SH-SY5Y (cell line): ENCODE data around the gene ZNF205.

Experiments
- GATA2 ChIP-seq: IDR thresholded peaks from 2 replicates; pipeline ENCODE4 v1.6.1; 2011; ENCODE audit warnings: mild to moderate bottlenecking, low read depth, low read length
- GATA3 ChIP-seq: IDR thresholded peaks from 2 replicates; pipeline ENCODE4 v1.6.1; 2011; ENCODE audit warnings: low read depth, mild to moderate bottlenecking, low read length, moderate library complexity

The ZNF205 gene

DNA sequence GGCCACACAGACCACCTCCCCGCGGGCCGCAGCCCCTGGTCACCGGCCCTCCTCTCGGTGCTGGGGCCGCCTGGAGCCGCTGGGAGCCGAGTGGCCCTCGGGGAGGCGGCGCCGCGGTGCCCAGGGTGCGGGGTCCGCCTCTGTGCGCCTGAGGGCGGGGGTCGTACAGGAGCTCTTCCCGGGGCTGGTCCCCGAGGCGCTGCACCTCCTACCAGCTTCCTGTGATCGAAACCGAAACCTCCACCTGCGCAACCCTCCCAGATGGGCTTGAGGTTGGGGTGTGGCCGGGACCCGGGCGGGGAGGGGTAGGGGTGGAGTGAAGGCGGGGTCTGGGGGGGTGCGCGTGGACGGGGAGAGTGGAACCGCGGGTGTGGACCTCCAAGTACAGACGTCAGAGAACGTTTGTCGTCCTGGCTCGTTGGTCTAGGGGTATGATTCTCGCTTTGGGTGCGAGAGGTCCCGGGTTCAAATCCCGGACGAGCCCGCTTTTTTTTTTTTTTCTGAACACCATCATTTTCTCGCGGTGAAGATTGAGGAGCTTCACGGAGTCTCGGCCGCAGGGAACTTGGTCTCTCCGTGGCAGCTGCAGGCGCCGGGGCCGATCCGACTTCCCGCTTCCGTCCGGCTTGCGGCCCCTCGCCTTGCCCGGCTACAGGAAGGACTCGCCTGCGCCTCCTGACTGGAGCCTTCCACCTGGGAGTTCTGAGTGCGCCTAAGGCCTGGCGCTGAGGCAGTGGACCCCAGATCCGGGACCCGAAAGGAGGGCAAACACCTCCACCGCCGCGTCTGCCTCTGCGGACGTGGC is 46.3 kb downstream of the ZNF205 start:
- TF ChIP-seq GATA2 (no peak), GATA3 (no peak)

- TF ChIP-seq GATA3: no peak
- no peak for TF ChIP-seq GATA2
Measured at GRCh38 chr16:3161235-3162018, 49.0 kb downstream of the ZNF205 start.

GRCh38 chr16:3164121-3164991 is 52.0 kb downstream of the ZNF205 start:
- no peak for TF ChIP-seq GATA2
- TF ChIP-seq GATA3: no peak

DNA sequence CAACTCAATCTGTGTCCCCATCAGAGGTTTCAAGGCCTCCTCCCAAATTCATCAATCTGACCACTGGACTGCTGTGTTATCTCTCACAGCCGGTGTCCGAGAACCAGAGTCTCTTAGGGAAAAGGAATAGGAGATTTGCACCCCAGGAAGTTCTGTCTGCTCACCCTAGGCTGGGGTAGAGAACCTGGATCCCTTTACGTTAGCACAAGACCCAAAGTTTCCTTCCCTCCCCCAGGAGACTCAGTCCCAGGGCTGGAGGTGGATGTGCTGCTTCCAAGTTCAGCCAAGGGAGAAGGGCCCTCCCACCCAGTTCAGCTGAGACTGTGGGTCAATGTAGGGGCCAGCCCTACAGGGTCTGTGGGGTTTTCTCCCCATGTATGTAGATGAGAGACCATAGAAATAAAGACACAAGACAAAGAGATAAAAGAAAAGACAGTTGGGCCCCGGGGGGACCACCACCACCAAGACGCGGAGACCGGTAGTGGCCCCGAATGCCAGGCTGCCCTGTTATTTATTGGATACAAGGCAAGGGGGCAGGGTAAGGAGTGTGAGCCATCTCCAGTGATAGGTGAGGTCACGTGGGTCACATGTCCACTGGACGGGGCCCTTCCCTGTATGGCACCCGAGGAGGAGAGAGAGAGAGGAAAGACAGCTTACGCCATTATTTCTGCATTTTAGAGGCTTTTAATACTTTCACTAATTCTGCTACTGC is 52.9 kb downstream of the ZNF205 start:
- TF ChIP-seq GATA2 (no peak), GATA3 (no peak)

- TF ChIP-seq GATA3: no peak
- TF ChIP-seq GATA2: no peak
Measured at GRCh38 chr16:3166505-3166886, 54.1 kb downstream of the ZNF205 start.
